ENCODE data around the gene GPAT3. TPM values are rescaled to one million over a fixed set of nuclear protein-coding genes. Genes with fewer than 3 reads are reported as not detected.

The GPAT3 gene
- total RNA-seq, 2 donors from 2014 or later: 1.8 to 4.3 TPM

- no peak for TF ChIP-seq POLR2A (IDR thresholded peaks at IDR 0.05)
- TF ChIP-seq, protein P1, sequence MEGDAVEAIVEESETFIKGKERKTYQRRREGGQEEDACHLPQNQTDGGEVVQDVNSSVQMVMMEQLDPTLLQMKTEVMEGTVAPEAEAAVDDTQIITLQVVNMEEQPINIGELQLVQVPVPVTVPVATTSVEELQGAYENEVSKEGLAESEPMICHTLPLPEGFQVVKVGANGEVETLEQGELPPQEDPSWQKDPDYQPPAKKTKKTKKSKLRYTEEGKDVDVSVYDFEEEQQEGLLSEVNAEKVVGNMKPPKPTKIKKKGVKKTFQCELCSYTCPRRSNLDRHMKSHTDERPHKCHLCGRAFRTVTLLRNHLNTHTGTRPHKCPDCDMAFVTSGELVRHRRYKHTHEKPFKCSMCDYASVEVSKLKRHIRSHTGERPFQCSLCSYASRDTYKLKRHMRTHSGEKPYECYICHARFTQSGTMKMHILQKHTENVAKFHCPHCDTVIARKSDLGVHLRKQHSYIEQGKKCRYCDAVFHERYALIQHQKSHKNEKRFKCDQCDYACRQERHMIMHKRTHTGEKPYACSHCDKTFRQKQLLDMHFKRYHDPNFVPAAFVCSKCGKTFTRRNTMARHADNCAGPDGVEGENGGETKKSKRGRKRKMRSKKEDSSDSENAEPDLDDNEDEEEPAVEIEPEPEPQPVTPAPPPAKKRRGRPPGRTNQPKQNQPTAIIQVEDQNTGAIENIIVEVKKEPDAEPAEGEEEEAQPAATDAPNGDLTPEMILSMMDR (IDR thresholded peaks at IDR 0.05): no peak
- intact Hi-C loops (cut with DNase I): no loop called here
- Histone ChIP-seq H3K27me3 (no peaks in the 10 kb centered on the region), H3K27ac (no peak overlapping the region), H3K9me3 (no peaks in the 10 kb centered on the region), H3K4me1 (no peaks in the 10 kb centered on the region), H3K36me3 (replicated peaks in 1 of 2; ENCODE audit: insufficient read depth in 1 of 2, low read depth in 2 of 2) (no peaks in the 10 kb centered on the region), H3K4me3 (no peak overlapping the region)
- 78 to 80% methylated on average over 4 of the region's 4 CpGs for WGBS, 2 donors
- ATAC-seq: no peak
- DNase-seq: no peak
These were observed 55.1 kb downstream of the GPAT3 start for GRCh38 chr4:83591056-83591455.

DNA sequence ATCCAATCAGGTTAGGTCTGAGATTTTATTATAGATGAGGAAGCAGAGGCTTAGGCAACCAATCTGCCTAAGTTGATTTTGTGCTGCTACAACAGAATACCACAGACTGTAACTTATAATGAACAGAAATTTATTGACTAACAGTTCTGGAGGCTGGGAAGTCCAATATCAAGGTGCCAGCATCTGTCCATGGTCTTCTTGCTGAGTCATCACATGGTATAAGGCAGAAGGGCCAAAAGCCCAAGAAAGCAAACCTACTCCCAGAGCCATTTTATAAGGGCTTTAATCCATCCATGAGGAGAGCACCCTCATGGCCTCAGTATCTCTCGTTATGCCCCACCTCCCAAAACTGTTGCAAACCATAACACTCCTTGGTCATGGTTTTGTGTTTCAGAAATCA is 55.8 kb downstream of the GPAT3 start:
- ATAC-seq (no peak), DNase-seq (no peak)
- WGBS, 2 donors: 84 to 89% methylated on average over 1 of the region's 1 CpG
- no peaks in the 10 kb centered on the region for H3K9me3 ChIP-seq
- no peak overlapping the region for H3K27ac ChIP-seq
- no peaks in the 10 kb centered on the region for H3K36me3 ChIP-seq (replicated peaks in 1 of 2; ENCODE audit: insufficient read depth in 1 of 2, low read depth in 2 of 2)
- H3K4me3 ChIP-seq: no peak overlapping the region
- TF ChIP-seq, protein P1 (IDR thresholded peaks at IDR 0.05): no peak
- TF ChIP-seq POLR2A (IDR thresholded peaks at IDR 0.05): no peak
- intact Hi-C loops (cut with DNase I): no loop called here
- no peaks in the 10 kb centered on the region for H3K27me3 ChIP-seq
- no peaks in the 10 kb centered on the region for H3K4me1 ChIP-seq

DNA sequence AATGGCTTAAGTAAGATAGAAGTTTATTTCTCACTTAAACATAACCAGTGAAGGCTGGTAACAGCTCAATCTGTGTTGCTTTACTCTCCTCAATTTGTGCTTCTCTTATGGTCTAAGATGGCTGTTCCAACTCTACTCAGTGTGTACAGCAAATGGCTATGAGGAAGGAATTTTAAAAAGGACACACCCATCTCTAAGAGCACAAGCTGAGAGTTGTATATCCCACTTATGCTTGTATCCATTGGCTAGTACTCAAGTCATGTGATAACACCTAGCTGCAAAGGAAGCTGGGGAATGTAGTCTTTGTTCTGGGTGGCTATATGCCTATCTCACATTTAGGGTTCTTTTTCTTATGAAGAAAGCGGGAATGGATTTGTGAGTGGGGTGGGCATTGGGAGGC is 63.3 kb downstream of the GPAT3 start:
- Histone ChIP-seq H3K9me3 (no peaks in the 10 kb centered on the region), H3K4me1 (no peaks in the 10 kb centered on the region), H3K36me3 (replicated peaks in 1 of 2; ENCODE audit: insufficient read depth in 1 of 2, low read depth in 2 of 2) (no peaks in the 10 kb centered on the region), H3K4me3 (no peak overlapping the region), H3K27ac (no peak overlapping the region), H3K27me3 (no peaks in the 10 kb centered on the region)
- TF ChIP-seq POLR2A (IDR thresholded peaks at IDR 0.05): no peak
- TF ChIP-seq, protein P1 (IDR thresholded peaks at IDR 0.05): no peak
- DNase-seq (no peak), ATAC-seq (no peak)
- WGBS, 2 donors: 0 to 92% methylated on average over 1 of the region's 1 CpG
- intact Hi-C loops (cut with DNase I): no loop called here

DNA sequence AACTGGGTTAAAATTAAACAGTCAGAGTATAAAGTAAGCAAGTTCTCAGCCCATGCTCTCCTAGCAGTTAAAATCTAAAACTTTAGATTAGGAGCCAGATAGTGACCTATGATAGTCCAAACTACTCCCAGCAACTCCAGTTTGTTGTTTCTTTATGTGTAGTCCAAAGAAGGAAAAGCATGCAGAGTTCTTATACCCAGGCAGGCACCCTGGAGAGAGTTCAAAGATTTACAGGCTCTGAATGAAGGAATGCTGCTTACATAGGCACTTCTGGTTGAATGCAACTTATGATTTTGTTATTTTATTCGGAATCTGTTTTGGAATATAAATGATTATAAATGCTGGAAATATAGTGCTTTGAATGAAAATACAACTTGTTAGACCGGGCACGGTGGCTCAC is 67.2 kb downstream of the GPAT3 start:
- no peaks in the 10 kb centered on the region for H3K9me3 ChIP-seq
- DNase-seq: no peak
- intact Hi-C loops (cut with DNase I): no loop called here
- H3K4me3 ChIP-seq: no peak overlapping the region
- no peak overlapping the region for H3K27ac ChIP-seq
- H3K4me1 ChIP-seq: peaks cover 13% of the 10 kb centered on the region
- no peak for ATAC-seq
- no peaks in the 10 kb centered on the region for H3K36me3 ChIP-seq (replicated peaks in 1 of 2; ENCODE audit: insufficient read depth in 1 of 2, low read depth in 2 of 2)
- 89 to 90% methylated on average over 3 of the region's 3 CpGs for WGBS, 2 donors
- H3K27me3 ChIP-seq: no peaks in the 10 kb centered on the region
- TF ChIP-seq, protein P1 (IDR thresholded peaks at IDR 0.05): no peak
- TF ChIP-seq POLR2A (IDR thresholded peaks at IDR 0.05): no peak

DNA sequence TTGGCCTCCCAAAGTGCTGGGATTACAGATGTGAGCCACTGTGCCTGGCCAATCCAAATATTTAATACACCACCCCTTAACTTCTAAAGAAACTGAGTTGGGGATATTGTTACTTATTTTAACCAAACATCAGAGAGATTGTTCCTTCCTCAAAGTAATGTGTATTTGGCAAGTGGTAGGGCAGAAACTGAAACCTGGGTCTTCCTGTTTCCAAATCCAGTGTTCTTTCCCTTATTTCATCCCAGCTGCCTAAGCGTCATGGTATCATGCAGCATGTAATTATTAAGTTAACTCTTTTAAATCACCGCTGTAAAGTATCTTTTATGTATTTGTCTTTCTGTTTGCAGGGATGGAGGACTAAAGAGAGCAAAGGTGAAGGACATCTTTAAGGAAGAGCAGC is 68.4 kb downstream of the GPAT3 start:
- intact Hi-C loops (cut with DNase I): no loop called here
- ATAC-seq (no peak), DNase-seq (no peak)
- no peak overlapping the region for H3K4me3 ChIP-seq
- H3K27ac ChIP-seq: no peak overlapping the region
- 91 to 96% methylated on average over 2 of the region's 2 CpGs for WGBS, 2 donors
- H3K9me3 ChIP-seq: no peaks in the 10 kb centered on the region
- TF ChIP-seq, protein P1 (IDR thresholded peaks at IDR 0.05): no peak
- TF ChIP-seq POLR2A (IDR thresholded peaks at IDR 0.05): no peak
- H3K4me1 ChIP-seq: peaks cover 13% of the 10 kb centered on the region
- H3K36me3 ChIP-seq (replicated peaks in 1 of 2; ENCODE audit: insufficient read depth in 1 of 2, low read depth in 2 of 2): no peaks in the 10 kb centered on the region
- H3K27me3 ChIP-seq: no peaks in the 10 kb centered on the region

All from body of pancreas (tissue), 4 donors.